Activated CD4-positive, alpha-beta T cell treated with anti-CD3 and anti-CD28 coated beads, Interleukin-2, Interleukin-4, amounts not matched to agents 100 ng/mL and 50 ng/mL, durations not matched to agents 16 hours and 8 hours (primary cell): Measurements from ENCODE around the gene FAM20A.

ENCODE experiments used
- DNase-seq: peaks from one replicate; pipeline ENCODE4 v3.0.0-alpha.2; 2020; ENCODE audit warnings: low spot score

The FAM20A gene

GRCh38 chr17:68610554-68610953, 9.4 kb upstream of the FAM20A start:
- no peak for DNase-seq

GRCh38 chr17:68608515-68609130, 7.5 kb upstream of the FAM20A start:
- no peak for DNase-seq

DNA sequence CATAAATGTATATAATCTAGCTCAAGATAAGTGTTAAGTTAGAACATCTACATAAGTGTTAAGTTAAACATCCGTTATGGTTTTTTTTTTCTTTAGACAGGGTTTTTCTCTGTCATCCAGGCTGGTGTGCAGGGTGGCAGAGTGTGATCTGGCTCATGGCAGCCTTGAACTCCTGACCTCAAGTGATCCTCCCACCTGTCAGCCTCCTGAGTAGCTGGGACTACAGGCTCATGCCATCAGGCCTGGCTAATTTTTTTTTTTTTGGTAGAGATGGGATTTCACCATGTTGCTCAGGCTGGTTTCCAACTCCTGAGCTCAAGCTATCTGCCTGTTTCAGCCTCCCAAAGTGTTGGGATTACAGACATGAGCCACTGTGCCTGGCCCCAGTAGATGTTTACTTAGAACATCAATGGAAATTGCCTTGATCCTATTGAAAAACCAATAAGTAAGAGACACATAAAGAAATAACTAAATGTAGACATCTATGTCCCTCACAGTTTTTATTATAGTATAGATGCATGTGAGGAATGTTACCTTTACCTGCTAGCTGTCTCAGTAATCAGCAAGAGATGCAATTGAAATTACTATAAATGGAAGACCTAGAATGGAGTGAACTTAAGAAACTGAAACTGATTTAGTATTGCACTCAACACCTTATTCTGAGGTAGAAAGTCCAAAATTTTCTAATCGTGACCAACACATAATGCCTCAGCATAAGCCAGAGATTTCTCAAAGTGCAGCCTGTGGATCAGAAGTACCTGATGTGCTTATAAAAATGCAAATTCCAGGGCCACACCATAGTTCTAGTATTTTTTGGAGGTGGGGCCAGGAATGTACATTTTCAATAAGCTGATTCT, 5.5 kb upstream of the FAM20A start:
- no peak for DNase-seq

DNA sequence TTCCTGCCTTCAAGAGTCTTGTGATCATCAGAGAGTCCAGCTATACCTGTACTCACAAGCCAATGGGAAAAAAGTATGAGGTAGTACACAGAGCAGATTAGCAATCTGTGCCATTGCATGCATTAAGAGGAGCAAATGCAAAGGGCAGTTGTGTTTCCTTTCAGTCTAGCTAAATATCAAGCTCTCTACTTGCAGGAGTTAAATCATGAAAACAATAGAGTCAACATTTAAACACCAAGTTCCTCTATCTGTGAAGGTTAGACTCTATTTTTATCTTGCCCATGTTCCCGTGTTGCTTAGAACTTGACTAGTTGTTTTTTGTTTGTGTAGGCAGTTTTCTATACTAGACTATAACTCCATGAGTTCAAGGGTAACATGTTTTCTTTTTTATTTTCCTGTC, 4.7 kb upstream of the FAM20A start:
- no peak for DNase-seq

DNA sequence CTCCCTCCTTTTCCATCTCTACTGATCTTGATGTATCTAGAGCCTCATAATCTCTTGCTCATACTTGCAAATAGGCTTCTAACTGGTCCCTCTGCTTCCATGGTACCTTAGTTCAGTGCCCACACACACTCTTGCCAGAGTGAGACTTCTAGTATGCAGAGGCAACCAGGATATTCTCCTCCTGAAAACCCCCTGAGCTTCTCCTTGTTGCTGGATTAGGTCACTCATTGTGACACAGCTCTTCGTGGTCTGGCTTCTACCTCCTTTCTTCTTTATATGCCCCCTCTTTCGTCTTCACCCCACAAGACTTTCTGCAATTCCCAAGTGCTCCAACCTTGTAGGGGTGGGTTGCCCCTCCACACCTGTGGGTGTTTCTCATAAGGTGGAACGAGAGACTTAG, 2.5 kb upstream of the FAM20A start:
- DNase-seq: no peak

GRCh38 chr17:68603027-68603426, 1.9 kb upstream of the FAM20A start:
- DNase-seq: no peak

- no peak for DNase-seq
Measured at GRCh38 chr17:68602289-68602688, 1.1 kb upstream of the FAM20A start.

GRCh38 chr17:68601565-68602288, 560 bp upstream of the FAM20A start:
- DNase-seq: no peak

GRCh38 chr17:68600067-68600930, 868 bp downstream of the FAM20A start:
- DNase-seq: no peak

DNA sequence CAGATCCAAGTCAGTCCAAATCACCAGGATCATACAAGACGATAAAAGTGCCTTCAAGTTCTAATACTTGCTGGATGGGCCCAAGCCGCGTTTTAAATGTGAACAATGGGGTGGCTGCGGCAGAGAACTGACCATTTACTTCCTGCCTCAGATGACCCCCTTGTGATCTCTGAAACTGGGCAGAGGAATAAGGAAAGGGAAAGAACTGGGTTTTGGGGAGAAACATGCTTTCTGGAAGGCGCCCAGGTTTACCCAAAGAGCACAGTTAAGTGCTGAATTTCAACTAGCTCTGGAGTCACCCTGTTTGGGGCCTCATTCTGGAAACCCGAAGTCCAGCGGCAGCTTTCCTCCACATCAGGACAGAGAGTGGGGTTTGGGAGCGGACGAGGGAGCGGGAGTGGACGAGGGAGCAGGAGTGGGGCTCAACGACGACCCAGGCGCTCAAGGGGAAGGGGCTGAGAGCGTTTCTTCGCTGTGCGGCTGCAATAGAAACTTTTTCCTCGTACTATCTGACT, 1.6 kb downstream of the FAM20A start:
- no peak for DNase-seq

- DNase-seq: no peak
Measured at GRCh38 chr17:68599091-68599490, 2.1 kb downstream of the FAM20A start.

DNA sequence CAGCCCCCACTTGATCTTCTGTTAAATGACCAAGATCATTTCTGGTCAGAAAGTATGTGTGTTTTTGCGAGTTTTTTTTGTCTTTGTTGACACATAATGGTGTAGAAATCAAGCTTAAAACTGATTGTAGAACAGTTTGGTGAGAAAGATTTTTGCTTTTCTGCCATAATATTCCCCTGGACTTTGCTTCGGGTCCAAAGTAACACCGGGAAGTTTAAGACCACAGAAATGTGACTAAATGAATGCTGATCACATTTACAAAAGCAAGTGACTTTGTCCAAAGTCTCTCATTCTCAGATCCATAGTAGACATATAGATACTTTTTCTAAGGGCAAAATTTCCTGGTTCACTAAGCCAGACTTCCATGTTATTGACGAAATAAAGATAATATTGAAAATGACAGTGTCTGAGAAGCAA, 2.6 kb downstream of the FAM20A start:
- DNase-seq: no peak

DNA sequence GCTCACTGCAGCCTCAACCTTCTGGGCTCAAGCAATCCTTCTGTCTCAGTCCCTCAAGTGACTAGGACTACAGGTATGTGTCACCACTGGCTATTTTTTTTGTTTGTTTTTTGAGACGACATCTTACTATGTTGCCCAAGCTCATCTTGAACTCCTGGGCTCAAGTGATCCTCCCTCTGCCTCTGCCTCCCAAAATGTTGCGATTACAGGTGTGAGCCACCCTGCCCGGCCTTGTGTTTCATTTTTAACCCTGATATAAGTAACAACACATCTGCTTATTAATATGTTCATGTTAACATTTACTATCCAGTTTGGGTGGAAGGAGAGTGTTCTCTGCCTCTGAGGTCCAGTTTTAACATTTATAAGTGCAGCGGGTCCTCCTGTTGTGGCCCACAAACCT, 3.1 kb downstream of the FAM20A start:
- DNase-seq: no peak

DNA sequence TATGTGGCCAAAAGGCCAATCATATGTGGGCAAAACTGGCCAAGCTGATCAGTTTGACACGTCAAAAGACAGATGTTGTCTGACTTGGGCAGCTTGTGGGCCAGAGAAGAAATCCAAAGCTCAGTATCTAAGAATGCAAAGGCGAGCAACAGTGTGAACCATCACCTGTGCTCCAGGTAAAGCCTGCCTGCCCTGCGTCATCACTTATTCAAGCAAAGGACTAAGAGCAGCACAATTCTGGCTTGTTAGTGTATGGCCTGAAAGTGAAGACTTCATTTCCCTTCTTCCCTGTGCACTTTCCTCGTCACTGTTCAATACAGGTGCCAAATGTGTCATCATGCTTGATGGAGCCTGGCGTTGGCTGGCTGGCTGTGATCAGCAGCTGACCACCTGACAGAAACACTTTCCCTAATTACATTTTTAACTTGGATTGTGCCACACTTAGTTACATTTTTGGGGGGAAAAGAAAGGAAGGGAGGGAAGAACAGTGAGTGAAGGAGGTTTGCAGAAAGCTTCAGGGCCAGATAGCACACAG, 4.7 kb downstream of the FAM20A start:
- no peak for DNase-seq

- DNase-seq: no peak
Measured at GRCh38 chr17:68595986-68596385, 5.2 kb downstream of the FAM20A start.

DNA sequence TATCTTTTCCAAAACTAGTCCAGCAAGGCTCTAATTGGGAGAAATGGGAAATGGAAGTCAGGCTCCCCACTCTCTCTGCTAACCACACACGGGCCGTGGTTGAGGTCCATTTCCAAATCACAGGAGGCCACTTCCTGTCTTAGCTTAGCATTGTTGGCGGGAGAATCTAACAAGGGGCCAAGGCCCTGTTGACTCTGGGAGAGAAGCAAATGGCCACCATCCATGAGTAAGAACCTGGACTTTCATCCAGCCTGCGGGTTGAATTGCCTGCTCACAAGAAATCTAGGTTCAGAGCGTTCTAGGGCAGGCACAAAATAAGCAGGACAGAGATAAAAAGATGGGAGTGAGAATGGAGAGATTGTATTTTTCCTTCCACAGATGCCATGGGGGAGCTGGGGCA, 5.7 kb downstream of the FAM20A start:
- DNase-seq: no peak

DNA sequence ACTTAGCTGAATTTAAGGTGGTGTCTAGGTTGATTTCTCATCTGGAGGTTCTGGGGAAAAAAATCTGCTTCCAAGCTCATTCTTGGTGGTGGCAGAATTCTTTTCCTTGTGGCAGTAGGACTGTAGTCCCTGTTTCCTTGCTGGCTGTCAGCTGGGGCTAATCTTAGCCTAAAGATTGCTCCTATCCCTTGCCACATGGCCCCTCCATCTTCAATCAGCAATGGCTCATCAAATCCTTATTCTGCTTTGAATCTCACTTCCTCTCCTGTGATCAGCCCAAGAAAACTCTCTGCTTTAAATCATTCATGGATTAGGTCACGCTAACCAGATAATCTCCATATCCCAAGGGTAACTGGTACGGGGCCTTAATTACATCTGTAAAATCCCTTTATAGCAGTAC, 6.6 kb downstream of the FAM20A start:
- no peak for DNase-seq

GRCh38 chr17:68592682-68593641, 8.2 kb downstream of the FAM20A start:
- DNase-seq: no peak

- no peak for DNase-seq
Measured at GRCh38 chr17:68592009-68592408, 9.2 kb downstream of the FAM20A start.

- DNase-seq: no peak
Measured at GRCh38 chr17:68591583-68591982, 9.6 kb downstream of the FAM20A start.
